ENCODE data around the gene CEP112. TPM values are rescaled to one million over a fixed set of nuclear protein-coding genes. Genes with fewer than 3 reads are reported as not detected.

Gene CEP112
- total and polyA plus RNA-seq, 9 of the 15 experiments (the other 6 are each of a cell fraction or from before 2014, with no cell fraction given), result 0.84 TPM; not detected in 8

DNA sequence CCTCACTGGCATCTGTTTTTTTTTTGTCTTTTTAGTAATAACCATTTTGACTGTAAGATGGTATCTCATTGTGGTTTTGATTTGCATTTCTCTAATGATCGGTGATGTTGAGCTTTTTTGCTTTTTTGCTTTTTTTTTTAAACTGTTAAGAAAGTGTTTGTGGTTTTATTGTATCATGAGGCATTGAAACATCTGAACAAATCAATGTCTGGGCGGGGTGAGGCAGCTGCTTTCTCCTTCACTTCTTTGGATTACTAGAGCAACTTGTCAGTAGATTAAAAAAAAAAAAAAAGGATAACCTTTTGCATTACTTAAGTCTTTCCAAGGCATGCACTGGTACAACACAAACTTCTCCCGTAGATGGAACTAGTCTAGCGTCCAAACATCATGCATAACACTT lies 191.7 kb downstream of the CEP112 start:
- Histone ChIP-seq H3K4me3 (no peak overlapping the region), H3K27ac (ENCODE audit: extremely low read depth, low read depth, low read length) (no peak overlapping the region), H3K9me1 (ENCODE audit: control insufficient read depth, insufficient read depth, low read length) (no peaks in the 10 kb centered on the region), H3K36me3 (ENCODE audit: control insufficient read depth, insufficient read depth, low read length) (no peaks in the 10 kb centered on the region), H3K4me1 (replicated peaks in 1 of 2; ENCODE audit: control insufficient read depth in 2 of 2, insufficient read depth in 2 of 2, low read length in 2 of 2) (no peaks in the 10 kb centered on the region), H3K27me3 (ENCODE audit: control insufficient read depth in 2 of 2, insufficient read depth in 2 of 2, low read length in 2 of 2) (no peaks in the 10 kb centered on the region), H3K9ac (ENCODE audit: insufficient read depth in 1 of 2, low read depth in 2 of 2, low read length in 2 of 2) (no peak overlapping the region), H2AFZ (ENCODE audit: low read depth, low read length) (no peak overlapping the region), H3K9me3 (replicated peaks; ENCODE audit: control insufficient read depth, insufficient read depth, low read depth, low read length) (no peaks in the 10 kb centered on the region), H3K79me2 (ENCODE audit: control insufficient read depth, insufficient read depth, low read length) (no peaks in the 10 kb centered on the region), H4K20me1 (replicated peaks; ENCODE audit: control insufficient read depth, insufficient read depth, low read length) (no peaks in the 10 kb centered on the region), H3K4me2 (ENCODE audit: insufficient read depth, low read length) (no peak overlapping the region)
- TF ChIP-seq HNRNPK (IDR thresholded peaks at IDR 0.05; ENCODE audit: low read depth, low read length, poor library complexity, severe bottlenecking), result no peak
- FAIRE-seq, result no peak
- no peak for ATAC-seq
- WGBS (ENCODE audit: insufficient coverage, low coverage, missing lambda C conversion rate), result 0% methylated on average over 3 of the region's 4 CpGs
- intact Hi-C loops (cut with micrococcal nuclease), result no loop called here
- in situ Hi-C loops (cut with MboI), result no loop called here
- DNase-seq (ENCODE audit: extremely low read depth in 1 of 4, low spot score in 3 of 4), result no peak
- CTCF ChIA-PET (ENCODE audit: low intra/inter-chr PET ratio), result no interaction called here
- no TSS peak for BruUV-seq (replicated peaks)
- POLR2A ChIA-PET, result no interaction called here

DNA sequence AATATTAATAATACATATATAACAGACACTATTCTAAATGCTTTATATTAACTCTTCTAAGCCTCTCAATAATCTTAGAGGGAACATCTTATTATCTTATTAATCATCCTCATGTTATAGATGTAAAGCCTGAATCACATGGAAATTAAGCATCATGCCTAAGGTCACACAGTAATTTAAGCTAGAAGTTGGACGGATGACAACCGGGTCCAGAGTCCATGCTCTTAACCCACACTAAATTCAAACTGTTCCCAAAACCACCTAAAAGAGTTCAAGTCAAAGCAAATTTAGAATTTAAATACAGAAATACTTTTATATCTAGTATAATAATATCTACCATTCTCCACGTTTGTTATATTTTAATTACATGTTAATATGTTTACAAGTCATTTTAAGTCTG lies 193.3 kb downstream of the CEP112 start:
- Histone ChIP-seq H2AFZ (ENCODE audit: low read depth, low read length) (no peak overlapping the region), H3K79me2 (ENCODE audit: control insufficient read depth, insufficient read depth, low read length) (no peaks in the 10 kb centered on the region), H3K27ac (ENCODE audit: extremely low read depth, low read depth, low read length) (no peak overlapping the region), H3K4me2 (ENCODE audit: insufficient read depth, low read length) (no peak overlapping the region), H3K27me3 (ENCODE audit: control insufficient read depth in 2 of 2, insufficient read depth in 2 of 2, low read length in 2 of 2) (no peaks in the 10 kb centered on the region), H3K9me1 (ENCODE audit: control insufficient read depth, insufficient read depth, low read length) (no peaks in the 10 kb centered on the region), H4K20me1 (replicated peaks; ENCODE audit: control insufficient read depth, insufficient read depth, low read length) (no peaks in the 10 kb centered on the region), H3K4me3 (no peak overlapping the region), H3K4me1 (replicated peaks in 1 of 2; ENCODE audit: control insufficient read depth in 2 of 2, insufficient read depth in 2 of 2, low read length in 2 of 2) (no peaks in the 10 kb centered on the region), H3K36me3 (ENCODE audit: control insufficient read depth, insufficient read depth, low read length) (no peaks in the 10 kb centered on the region), H3K9ac (ENCODE audit: insufficient read depth in 1 of 2, low read depth in 2 of 2, low read length in 2 of 2) (no peak overlapping the region), H3K9me3 (replicated peaks; ENCODE audit: control insufficient read depth, insufficient read depth, low read depth, low read length) (no peaks in the 10 kb centered on the region)
- FAIRE-seq (no peak), ATAC-seq (no peak), DNase-seq (ENCODE audit: extremely low read depth in 1 of 4, low spot score in 3 of 4) (no peak)
- CTCF ChIA-PET (ENCODE audit: low intra/inter-chr PET ratio), result no interaction called here
- POLR2A ChIA-PET, result no interaction called here
- in situ Hi-C loops (cut with MboI), result no loop called here
- WGBS (ENCODE audit: insufficient coverage, low coverage, missing lambda C conversion rate), result 2% methylated on average over 3 of the region's 3 CpGs
- BruUV-seq (replicated peaks), result no TSS peak
- intact Hi-C loops (cut with micrococcal nuclease), result no loop called here
- TF ChIP-seq, protein P1, sequence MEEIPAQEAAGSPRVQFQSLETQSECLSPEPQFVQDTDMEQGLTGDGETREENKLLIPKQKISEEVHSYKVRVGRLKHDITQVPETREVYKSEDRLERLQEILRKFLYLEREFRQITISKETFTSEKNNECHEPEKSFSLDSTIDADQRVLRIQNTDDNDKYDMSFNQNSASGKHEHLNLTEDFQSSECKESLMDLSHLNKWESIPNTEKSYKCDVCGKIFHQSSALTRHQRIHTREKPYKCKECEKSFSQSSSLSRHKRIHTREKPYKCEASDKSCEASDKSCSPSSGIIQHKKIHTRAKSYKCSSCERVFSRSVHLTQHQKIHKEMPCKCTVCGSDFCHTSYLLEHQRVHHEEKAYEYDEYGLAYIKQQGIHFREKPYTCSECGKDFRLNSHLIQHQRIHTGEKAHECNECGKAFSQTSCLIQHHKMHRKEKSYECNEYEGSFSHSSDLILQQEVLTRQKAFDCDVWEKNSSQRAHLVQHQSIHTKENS (CRISPR knock-in tag; IDR thresholded peaks at IDR 0.05), result no peak
- TF ChIP-seq ESRRA (IDR thresholded peaks at IDR 0.05; ENCODE audit: borderline replicate concordance, low read depth) (no peak), ZKSCAN8 (CRISPR knock-in tag; IDR thresholded peaks at IDR 0.05) (no peak), CREB1 (IDR thresholded peaks at IDR 0.05) (no peak), CREB1 (CRISPR knock-in tag; IDR thresholded peaks at IDR 0.05) (no peak), CBFA2T2 (conservative IDR thresholded peaks at IDR 0.05) (no peak), ETV5 (CRISPR knock-in tag; IDR thresholded peaks at IDR 0.05; ENCODE audit: low read depth) (no peak), SP2 (IDR thresholded peaks at IDR 0.05; ENCODE audit: extremely low read depth, low read depth, low read length, poor library complexity, severe bottlenecking) (no peak), RBFOX2 (IDR thresholded peaks at IDR 0.05; ENCODE audit: low read depth, low read length) (no peak), FOXJ2 (tag; IDR thresholded peaks at IDR 0.05) (no peak), PHF20 (IDR thresholded peaks at IDR 0.05; ENCODE audit: partially characterized antibody) (no peak), DMBX1 (CRISPR knock-in tag; IDR thresholded peaks at IDR 0.05; ENCODE audit: borderline replicate concordance) (no peak), MAFG (tag; conservative IDR thresholded peaks at IDR 0.05) (no peak)
- TF ChIP-seq, protein P2, sequence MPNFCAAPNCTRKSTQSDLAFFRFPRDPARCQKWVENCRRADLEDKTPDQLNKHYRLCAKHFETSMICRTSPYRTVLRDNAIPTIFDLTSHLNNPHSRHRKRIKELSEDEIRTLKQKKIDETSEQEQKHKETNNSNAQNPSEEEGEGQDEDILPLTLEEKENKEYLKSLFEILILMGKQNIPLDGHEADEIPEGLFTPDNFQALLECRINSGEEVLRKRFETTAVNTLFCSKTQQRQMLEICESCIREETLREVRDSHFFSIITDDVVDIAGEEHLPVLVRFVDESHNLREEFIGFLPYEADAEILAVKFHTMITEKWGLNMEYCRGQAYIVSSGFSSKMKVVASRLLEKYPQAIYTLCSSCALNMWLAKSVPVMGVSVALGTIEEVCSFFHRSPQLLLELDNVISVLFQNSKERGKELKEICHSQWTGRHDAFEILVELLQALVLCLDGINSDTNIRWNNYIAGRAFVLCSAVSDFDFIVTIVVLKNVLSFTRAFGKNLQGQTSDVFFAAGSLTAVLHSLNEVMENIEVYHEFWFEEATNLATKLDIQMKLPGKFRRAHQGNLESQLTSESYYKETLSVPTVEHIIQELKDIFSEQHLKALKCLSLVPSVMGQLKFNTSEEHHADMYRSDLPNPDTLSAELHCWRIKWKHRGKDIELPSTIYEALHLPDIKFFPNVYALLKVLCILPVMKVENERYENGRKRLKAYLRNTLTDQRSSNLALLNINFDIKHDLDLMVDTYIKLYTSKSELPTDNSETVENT (CRISPR knock-in tag; IDR thresholded peaks at IDR 0.05), result no peak
